Activated CD4-positive, alpha-beta T cell treated with anti-CD3 and anti-CD28 coated beads for 48 hours (primary cell): ENCODE results near the gene NRL.

Experiments
- DNase-seq: peaks from one replicate; pipeline ENCODE4 v3.0.0-alpha.2; 2020

Gene NRL

DNA sequence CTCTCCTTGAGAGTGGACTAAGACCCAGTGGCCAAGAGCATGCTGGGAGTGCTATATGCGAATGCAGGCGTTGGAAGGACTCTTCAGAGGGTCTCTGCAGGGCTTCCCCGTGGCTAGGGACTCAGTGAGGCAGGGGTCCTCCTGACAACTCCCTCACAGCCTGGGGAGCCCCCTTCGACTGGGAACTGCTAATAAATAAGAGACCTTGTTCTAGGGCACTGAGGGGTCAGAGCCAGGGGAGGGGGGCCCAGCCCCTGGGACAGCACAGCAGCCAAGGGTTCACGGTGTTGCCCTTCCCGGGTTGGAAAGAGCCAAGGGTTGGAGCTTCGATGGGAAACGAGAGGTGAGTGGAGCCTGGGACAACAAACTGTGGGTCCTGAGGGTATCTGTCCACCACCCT, 49.3 kb downstream of the NRL start:
- no peak for DNase-seq

DNA sequence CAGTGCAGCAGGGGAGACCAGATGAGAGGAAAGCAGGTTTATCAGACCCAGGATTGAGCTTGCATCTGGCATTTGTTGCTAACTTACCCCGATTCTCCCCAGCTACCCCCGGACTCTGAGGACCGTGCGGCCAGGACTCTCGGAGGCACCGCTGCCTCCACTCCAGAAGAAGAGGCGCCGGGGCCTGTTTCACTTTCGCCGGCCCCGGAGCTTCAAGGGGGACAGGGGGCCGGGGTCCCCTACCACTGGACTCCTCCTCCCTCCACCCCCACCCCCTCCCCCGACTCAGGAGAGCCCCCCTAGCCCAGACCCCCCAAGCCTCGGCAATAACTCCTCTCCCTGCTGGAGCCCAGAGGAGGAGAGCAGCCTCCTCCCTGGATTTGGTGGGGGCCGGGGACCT, 49.9 kb downstream of the NRL start:
- no peak for DNase-seq

DNA sequence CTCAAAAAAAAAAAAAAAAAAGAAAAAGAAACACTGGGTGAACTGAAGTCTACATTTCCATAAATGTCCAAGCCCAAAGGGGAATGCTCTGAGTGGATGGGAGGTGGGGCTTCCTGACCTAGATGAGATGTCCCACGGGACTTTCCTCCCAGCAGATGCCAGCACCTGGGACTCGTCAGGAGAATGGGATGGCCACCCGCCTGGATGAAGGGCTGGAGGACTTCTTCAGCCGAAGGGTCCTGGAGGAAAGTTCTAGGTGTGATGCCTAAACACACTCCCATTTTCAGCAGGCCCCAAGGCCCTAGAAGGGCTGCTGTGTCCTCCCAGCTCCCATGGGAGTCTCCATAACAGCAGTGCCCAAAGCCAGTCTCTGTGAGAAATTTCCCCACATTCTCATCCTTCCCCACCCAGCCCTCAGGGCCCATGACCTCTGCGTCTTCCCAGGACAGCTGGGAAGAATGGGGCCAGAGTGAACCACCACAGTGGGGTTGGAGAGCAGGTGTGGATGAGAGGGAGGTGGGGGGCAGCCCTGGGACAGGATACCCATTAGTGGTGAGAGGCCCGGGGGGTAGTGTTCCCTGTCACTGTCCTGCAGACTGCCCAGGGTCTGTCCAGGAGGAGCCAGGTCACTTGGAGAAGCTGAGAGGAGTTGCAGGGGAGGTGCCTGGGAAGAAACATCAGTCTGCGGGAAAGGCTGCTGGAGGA, 50.5 kb downstream of the NRL start:
- DNase-seq = no peak

DNA sequence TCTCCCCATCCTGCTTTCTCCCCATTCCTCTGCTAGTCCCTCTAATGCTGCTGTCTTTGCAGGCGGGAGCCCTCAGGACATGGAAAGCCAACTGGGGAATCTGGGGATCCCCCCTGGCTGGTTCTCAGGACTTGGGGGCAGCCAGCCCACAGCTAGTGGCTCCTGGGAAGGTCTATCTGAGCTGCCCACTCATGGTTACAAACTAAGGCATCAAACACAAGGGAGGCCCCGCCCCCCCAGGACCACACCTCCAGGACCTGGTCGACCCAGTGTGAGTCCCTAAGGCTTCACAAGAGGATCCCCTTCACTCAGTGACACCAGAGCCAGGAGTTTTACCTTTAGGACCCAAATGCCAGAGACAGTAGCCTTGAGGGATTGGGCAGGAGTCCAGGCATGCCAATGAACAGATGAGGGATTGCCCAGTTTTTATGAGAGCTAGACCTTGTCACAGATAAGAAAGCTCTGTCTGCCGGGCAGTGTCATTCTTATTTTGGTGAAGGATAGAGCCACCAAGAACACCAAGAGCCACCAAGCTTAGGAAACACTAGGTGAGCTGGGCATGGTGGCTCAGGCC, 51.4 kb downstream of the NRL start:
- no peak for DNase-seq

GRCh38 chr14:24062216-24062980, 52.4 kb downstream of the NRL start:
- DNase-seq = no peak

- DNase-seq = no peak
Observed at GRCh38 chr14:24060984-24061913, 53.5 kb downstream of the NRL start.

DNA sequence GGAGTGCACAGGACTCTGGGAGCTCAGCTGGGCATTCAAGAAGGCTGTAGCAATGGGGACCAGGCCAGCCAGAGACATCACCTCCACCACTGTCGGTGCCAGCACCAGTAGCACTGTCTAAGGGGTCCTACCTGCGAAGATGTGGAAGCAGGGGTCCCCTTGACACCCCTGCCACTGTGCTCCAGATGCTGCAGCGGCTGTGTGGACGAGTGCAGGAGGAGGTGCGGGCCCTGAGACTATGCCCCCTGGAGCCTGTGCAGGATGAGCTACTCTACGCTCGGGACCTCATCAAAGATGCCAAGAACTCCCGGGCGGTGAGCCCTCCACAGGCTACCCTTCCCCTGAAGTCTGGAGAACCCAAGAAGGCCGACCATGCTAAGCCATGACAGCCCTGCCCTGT, 54.3 kb downstream of the NRL start:
- no peak for DNase-seq

GRCh38 chr14:24059841-24060388, 54.8 kb downstream of the NRL start:
- no peak for DNase-seq

GRCh38 chr14:24058951-24059475, 55.7 kb downstream of the NRL start:
- DNase-seq = no peak

GRCh38 chr14:24058260-24058950, 56.3 kb downstream of the NRL start:
- no peak for DNase-seq

GRCh38 chr14:24057867-24058259, 56.9 kb downstream of the NRL start:
- DNase-seq = no peak

- no peak for DNase-seq
Observed at GRCh38 chr14:24057271-24057670, 57.5 kb downstream of the NRL start.

DNA sequence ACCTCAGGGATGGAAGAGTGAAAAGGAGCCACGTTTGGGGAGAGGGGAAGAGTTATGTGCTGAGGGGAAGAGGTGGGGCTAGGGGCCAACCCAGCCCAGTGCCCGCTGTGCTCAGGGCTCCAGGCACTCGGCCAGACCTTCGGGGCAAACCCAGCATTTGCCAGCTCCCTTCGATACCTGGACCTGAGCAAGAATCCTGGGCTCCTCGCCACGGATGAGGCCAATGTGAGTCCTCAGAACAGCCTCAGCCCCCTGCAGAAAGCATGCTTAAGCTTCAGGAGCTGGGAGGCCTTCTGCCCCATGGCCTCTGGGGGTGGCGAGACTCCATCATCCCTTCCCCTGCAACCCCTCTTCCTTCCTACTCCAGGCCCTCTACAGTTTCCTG, 58.0 kb downstream of the NRL start:
- DNase-seq = no peak

GRCh38 chr14:24055971-24056799, 58.6 kb downstream of the NRL start:
- no peak for DNase-seq

GRCh38 chr14:24054646-24055045, 60.1 kb downstream of the NRL start:
- no peak for DNase-seq

DNA sequence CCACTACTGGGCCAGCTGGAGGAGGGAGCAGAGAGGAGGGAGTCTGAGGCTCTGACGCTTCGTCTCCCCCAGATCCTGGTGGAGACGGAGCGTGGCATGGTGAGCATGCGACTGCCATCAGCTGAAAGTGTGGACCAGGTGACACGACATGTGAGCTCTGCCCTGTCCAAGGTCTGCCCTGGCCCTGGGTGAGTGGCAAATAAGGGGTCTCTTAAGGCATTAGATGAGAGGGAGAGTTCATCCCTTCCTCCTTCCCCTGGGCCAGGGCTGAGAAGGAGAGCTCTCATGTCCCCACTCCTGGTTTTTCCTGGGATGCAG, 60.5 kb downstream of the NRL start:
- no peak for DNase-seq

- DNase-seq = no peak
Observed at GRCh38 chr14:24053548-24054323, 61.0 kb downstream of the NRL start.

- DNase-seq = peak; percentile 70
Observed at GRCh38 chr14:24052656-24053547, 61.8 kb downstream of the NRL start.
